Measurements from ENCODE around the gene BABAM2.
A peak's percentile ranks its signal among the peaks of the same experiment; 100 is the strongest.
"Not testable (repeated sequence)": the region's sequence is repeated elsewhere in the genome, so short reads cannot be mapped to it uniquely, and the experiment has no call there.

Gene BABAM2

GRCh38 chr2:27890146-27890923 lies at the start of gene BABAM2, which contains the start of gene RBKS:
Gene BABAM2, plus strand, starts transcription at chr2:27890729. Its CDS starts 3,828 bp downstream, at chr2:27894557.
Gene RBKS, minus strand, starts transcription at chr2:27890387. Its CDS starts 42 bp downstream, at chr2:27890345.
- peak; percentile 84 to 95 (median 86) for DNase-seq

- DNase-seq: no peak
Measured at GRCh38 chr2:27842894-27843293, 47.6 kb upstream of the BABAM2 start.

- no peak for DNase-seq
Measured at GRCh38 chr2:27843992-27844391, 46.5 kb upstream of the BABAM2 start.

GRCh38 chr2:27844821-27845255 lies 45.7 kb upstream of the BABAM2 start:
- no peak for DNase-seq

- no peak for DNase-seq
Measured at GRCh38 chr2:27847333-27847732, 43.2 kb upstream of the BABAM2 start.

- no peak for DNase-seq
Measured at GRCh38 chr2:27849558-27850205, 40.8 kb upstream of the BABAM2 start.

DNA sequence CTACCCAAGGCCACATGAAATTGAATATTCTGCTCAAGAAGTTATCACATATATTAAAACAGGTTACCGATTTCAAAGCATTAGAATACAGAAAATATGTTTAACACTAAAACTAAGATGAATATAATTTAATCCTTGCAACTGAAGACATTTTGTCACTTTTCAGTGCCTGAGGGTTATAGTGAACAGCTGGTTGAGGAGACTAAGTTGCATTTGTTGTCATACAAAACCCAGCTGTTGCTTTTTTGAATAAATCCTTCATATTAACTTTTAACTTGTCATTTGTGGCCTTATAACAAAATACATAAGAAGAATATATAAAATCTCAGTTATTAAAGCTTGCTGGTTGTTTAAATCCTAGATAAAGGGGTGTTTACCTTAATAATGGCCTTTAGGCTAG lies 37.8 kb upstream of the BABAM2 start:
- DNase-seq: no peak

DNA sequence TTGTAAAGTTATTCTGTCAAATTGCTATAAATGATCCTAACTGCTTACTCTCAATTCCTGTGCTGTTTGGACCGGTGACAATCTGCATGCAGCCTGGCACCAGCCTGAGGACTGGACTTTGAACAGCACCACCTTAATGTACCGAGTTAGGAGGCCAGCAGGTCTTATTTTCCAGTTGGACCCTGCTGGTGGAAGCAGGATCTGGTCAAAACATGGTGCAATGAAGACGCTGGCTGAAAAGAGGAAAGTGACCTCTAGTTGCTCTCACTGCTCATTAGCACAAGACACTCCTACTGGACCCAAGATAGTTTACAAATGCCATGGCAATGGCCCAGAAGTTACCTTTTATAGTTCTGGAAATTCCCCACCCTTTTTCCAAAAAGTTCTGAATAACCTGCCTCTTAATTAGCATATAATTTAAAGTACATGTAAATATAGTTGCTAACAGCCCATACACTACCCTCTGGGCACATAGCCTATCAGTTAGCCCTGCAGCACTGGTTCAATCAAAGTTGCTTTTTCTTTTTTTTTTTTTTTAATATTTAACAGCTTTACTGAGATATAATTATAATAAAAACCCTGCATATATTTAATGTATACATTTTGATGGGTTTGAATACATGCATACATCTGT lies 36.2 kb upstream of the BABAM2 start:
- no peak for DNase-seq

DNA sequence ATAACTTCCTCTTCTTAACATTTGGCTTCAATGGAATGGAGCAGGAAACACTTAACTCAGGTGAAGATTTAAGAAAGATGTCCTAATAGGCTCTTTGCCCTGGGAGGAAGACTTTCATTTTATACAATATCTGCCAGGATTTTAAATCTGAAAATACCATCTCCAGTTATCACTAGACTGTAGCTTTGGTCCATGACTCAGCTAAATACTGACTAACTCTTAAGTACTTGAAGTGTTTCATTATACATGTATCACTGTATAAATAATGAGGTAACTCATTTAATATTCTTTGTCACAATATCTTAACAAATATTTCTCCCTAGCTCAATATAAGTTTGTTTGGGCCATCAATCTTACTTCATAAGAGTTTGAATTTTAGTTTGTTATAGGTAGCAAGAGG lies 35.1 kb upstream of the BABAM2 start:
- DNase-seq: no peak

DNA sequence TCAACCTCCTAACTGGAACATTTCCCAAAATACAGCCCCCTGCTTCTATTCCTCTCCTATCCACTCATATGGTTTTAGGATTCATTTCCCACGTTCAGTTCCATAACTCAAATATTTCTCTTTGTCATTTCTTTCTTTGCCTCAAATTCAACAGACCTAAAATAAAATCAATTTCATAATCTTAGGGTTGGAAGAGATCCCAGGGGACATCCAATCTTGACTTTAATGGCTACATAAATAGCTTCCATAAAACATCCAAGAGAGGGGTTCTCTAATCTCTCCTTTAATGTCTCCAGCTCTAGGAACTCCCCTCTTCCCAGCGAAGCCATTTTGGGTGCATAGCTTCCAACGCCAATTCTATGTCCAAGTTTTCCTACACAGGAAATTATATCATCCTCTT lies 34.1 kb upstream of the BABAM2 start:
- no peak for DNase-seq

- no peak for DNase-seq
Measured at GRCh38 chr2:27856956-27857355, 33.6 kb upstream of the BABAM2 start.

- DNase-seq: no peak
Measured at GRCh38 chr2:27857417-27858172, 32.9 kb upstream of the BABAM2 start.

DNA sequence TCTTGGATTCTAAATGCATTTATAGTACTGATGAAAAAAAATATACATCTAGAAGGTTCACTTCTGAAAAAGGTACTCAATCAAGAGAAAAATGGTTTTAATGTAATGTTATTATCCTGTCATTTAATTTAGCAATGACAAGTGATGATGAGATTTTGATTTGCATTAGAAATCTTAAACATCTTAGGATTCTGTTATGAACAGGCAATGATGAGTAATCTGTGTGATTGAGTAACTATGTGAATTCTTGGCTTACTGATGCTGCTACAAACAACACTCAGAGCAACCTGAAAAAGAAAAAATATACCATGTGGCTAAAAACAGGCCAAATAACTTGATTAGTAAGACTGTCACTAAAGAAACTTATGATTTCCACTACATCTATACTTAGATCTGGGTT lies 30.4 kb upstream of the BABAM2 start:
- no peak for DNase-seq

- DNase-seq: no peak
Measured at GRCh38 chr2:27863146-27863545, 27.4 kb upstream of the BABAM2 start.

DNA sequence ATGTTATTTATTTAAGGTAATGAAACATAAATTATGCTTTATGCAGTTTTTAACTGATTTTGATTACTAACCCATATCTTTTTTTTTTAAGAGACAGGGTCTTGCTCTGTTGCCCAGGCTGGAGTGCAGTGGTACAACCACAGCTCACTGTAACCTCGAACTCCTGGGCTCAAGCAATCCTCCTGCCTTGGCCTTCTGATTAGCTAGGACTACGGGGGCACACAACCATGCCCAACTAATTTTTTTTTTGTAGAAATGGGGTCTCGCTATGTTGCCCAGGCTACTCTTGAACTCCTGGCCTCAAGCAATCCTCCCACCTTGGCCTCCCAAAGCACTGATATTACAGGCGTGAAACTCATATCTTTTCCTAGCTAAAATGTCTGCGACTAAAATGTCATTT lies 26.6 kb upstream of the BABAM2 start:
- not testable (repeated sequence) for DNase-seq

- no peak for DNase-seq
Measured at GRCh38 chr2:27866237-27866636, 24.3 kb upstream of the BABAM2 start.

DNA sequence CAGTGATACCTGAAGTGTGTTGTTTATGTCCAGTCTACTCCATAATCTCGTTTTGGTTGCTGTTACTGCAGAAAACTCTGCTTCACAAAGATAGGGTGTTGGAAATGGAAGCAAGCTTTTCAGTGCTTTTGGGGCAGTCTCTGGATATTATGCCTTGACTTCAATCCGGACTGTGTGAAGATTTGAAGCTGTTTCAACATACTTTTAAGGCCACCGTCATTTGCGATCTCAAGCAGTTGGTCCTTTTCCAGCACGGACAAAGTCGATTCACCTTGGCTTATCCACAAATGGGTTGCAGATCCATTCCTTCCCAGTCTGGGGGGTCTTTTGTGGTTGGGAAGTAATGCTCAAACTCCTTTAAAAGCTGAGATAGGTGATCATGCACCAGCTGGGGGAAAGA lies 20.8 kb upstream of the BABAM2 start:
- DNase-seq: no peak

- DNase-seq: no peak
Measured at GRCh38 chr2:27870724-27871123, 19.8 kb upstream of the BABAM2 start.

DNA sequence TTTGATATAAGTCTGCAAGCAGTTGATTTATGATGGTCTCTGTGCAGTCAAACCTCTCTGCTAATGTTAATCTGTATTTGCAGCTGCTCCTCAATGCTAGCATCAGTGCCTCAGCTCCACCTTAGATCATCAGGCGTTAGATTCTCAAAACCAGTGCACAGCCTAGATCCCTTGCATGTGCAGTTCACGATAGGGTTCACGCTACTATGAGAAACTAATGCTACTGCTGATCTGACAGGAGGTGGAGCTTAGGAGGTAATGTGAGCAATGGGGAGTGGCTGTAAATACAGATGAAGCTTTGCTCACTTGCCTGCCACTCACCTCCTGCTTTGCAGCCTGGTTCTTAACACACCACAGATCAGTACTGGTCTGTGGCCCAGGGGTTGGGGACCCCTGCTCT lies 18.7 kb upstream of the BABAM2 start:
- DNase-seq: no peak

DNA sequence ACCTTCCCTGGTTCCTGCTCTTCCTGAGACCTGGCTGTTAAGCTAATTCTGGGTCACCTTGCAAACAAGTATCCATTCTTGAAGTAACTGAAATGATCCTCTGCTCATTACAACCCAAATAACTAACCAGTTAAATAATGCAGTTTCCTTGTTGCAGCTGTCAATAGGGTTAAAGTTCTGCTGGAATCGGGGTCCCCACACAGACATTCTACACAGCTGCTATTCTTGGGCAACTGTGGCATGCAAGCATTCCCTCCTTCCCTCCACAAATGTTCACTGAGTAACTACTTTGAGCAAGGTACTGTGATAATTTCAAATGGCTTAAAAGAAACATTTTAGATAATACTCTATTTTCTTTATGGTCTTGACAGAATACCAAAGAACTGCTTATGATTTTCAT lies 17.4 kb upstream of the BABAM2 start:
- no peak for DNase-seq

GRCh38 chr2:27875089-27875881 lies 15.2 kb upstream of the BABAM2 start:
- DNase-seq: no peak

DNA sequence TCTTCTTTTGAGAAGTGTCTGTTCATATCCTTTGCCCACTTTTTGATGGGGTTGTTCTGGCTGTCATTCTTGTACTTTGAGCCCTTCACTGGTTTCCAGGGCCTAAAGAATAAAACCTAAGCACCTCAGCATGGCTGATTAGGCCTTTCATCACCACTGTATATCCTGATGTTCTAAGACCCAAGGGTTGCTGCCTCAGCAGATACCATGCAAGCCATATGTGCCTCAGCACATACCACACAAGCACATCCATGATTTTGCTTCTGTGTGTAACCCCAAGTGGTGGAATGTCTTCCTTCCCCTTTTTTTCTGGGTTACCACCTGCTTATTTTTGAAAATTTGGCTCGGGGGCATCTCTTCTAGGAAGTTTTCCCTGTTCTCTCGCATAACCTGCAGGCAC lies 11.7 kb upstream of the BABAM2 start:
- DNase-seq: no peak
